SK-N-SH treated with all-trans-retinoic acid at 6 μM for 48 hours (cell line): Measurements from ENCODE around the gene LAMTOR2.

ENCODE experiments used
- TCF4 ChIP-seq: fragments of 250-450 bp; sonication (Bioruptor Pico); IDR thresholded peaks from 2 replicates; pipeline ENCODE4 v1.8.0; 2021; ENCODE audit warnings: mild to moderate bottlenecking, moderate library complexity, borderline replicate concordance
- ZFP30 ChIP-seq: fragments of 450-650 bp; formaldehyde crosslinking; IDR thresholded peaks from 2 replicates; pipeline ENCODE4 v1.5.0; 2022; ENCODE audit warnings: mild to moderate bottlenecking, moderate library complexity
- TF ChIP-seq, protein P1 (sequence below): fragments of 250-450 bp; sonication (Bioruptor Pico); IDR thresholded peaks from 2 replicates; pipeline ENCODE4 v1.8.0; 2020; ENCODE audit warnings: mild to moderate bottlenecking, moderate library complexity, borderline replicate concordance

DNA sequence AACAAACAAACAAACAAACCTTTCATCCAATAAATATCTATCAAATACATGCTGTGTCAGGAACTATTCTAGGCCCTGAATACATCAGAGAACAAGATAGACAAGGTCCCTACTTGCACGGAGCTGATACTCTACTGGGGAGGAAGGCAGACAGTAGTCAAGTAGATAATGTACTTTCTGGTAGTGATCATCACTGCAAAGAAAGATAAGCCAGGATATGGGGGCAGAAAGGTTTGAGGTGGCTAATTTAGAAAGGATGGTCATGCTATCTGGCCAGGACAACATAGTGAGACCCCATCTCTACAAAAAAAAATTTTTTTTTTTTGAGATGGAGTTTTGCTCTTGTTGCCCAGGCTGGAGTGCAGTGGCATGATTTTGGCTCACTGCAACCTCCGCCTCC lies 37.0 kb downstream of the LAMTOR2 start:
- TF ChIP-seq, protein P1, sequence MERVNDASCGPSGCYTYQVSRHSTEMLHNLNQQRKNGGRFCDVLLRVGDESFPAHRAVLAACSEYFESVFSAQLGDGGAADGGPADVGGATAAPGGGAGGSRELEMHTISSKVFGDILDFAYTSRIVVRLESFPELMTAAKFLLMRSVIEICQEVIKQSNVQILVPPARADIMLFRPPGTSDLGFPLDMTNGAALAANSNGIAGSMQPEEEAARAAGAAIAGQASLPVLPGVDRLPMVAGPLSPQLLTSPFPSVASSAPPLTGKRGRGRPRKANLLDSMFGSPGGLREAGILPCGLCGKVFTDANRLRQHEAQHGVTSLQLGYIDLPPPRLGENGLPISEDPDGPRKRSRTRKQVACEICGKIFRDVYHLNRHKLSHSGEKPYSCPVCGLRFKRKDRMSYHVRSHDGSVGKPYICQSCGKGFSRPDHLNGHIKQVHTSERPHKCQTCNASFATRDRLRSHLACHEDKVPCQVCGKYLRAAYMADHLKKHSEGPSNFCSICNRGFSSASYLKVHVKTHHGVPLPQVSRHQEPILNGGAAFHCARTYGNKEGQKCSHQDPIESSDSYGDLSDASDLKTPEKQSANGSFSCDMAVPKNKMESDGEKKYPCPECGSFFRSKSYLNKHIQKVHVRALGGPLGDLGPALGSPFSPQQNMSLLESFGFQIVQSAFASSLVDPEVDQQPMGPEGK: no peak
- TF ChIP-seq TCF4 (CRISPR knock-in tag): no peak
- no peak for TF ChIP-seq ZFP30 (CRISPR knock-in tag)
